Loucy (cell line): ENCODE data around the gene SGMS1.
"Not testable (repeated sequence)": the region's sequence is repeated elsewhere in the genome, so short reads cannot be mapped to it uniquely, and the experiment has no call there.

Experiments
- H2AFZ ChIP-seq: fragments of 200-600 bp; sonication (generic); 2 replicates; pipeline ENCODE4 v1.6.0; 2016; ENCODE audit warnings: antibody characterized with exemption, mild to moderate bottlenecking, low read length, moderate library complexity
- H3F3A ChIP-seq: fragments of 200-600 bp; 2 replicates; pipeline ENCODE4 v1.6.0; 2016; ENCODE audit warnings: antibody characterized with exemption, low read depth, mild to moderate bottlenecking
- H3K27me3 ChIP-seq: fragments of 200-600 bp; sonication (generic); 2 replicates; pipeline ENCODE4 v1.6.1; 2014; ENCODE audit warnings: low read length, mild to moderate bottlenecking; ENCODE audit not compliant: insufficient read depth, poor library complexity, severe bottlenecking
- H3K36me3 ChIP-seq: fragments of 200-600 bp; sonication (generic); 2 replicates; pipeline ENCODE4 v1.6.1; 2016; ENCODE audit warnings: low read length; ENCODE audit not compliant: insufficient read depth
- H3K4me1 ChIP-seq: fragments of 200-600 bp; sonication (generic); 2 replicates; pipeline ENCODE4 v1.5.1; 2014; ENCODE audit warnings: low read length, mild to moderate bottlenecking; ENCODE audit not compliant: insufficient read depth, poor library complexity, severe bottlenecking
- H3K4me2 ChIP-seq: fragments of 200-600 bp; sonication (generic); 2 replicates; pipeline ENCODE4 v1.6.0; 2014; ENCODE audit warnings: antibody characterized with exemption, low read length, low read depth, mild to moderate bottlenecking; ENCODE audit not compliant: poor library complexity, severe bottlenecking
- H3K4me3 ChIP-seq: fragments of 200-600 bp; sonication (generic); 2 replicates; pipeline ENCODE4 v1.5.1; 2014; ENCODE audit warnings: low read length, mild to moderate bottlenecking, mixed read lengths; ENCODE audit not compliant: poor library complexity, severe bottlenecking
- H3K79me2 ChIP-seq: fragments of 200-600 bp; sonication (generic); 2 replicates; pipeline ENCODE4 v1.6.1; 2014; ENCODE audit warnings: low read length; ENCODE audit not compliant: insufficient read depth
- H3K9ac ChIP-seq: fragments of 200-600 bp; sonication (generic); 2 replicates; pipeline ENCODE4 v1.6.0; 2014; ENCODE audit warnings: mild to moderate bottlenecking, low read depth, low read length, moderate library complexity; ENCODE audit not compliant: poor library complexity, severe bottlenecking
- H3K9me2 ChIP-seq: fragments of 200-600 bp; sonication (generic); replicated peaks from 2 replicates; pipeline ENCODE4 v1.6.1; 2016; ENCODE audit warnings: low read depth, low read length, mixed read lengths
- H3K9me3 ChIP-seq: fragments of 200-600 bp; sonication (generic); 2 replicates; pipeline ENCODE4 v1.6.1; 2014; ENCODE audit warnings: mild to moderate bottlenecking, antibody characterized with exemption, low read length, low read depth; ENCODE audit not compliant: insufficient read depth
- H4K20me1 ChIP-seq: fragments of 200-600 bp; sonication (generic); 2 replicates; pipeline ENCODE4 v1.6.0; 2014; ENCODE audit warnings: antibody characterized with exemption, low read length, mild to moderate bottlenecking; ENCODE audit not compliant: insufficient read depth, poor library complexity, severe bottlenecking
- EZH2phosphoT487 ChIP-seq: fragments of 200-600 bp; IDR thresholded peaks from 2 replicates; pipeline ENCODE4 v1.6.1; 2018; ENCODE audit warnings: antibody characterized with exemption, mild to moderate bottlenecking, moderate library complexity, borderline replicate concordance
- TF ChIP-seq, protein P1 (sequence below): fragments of 200-600 bp; sonication (generic); conservative IDR thresholded peaks from 2 replicates; pipeline ENCODE4 v1.5.1; 2014; ENCODE audit warnings: mild to moderate bottlenecking, antibody characterized with exemption, low read length

The SGMS1 gene

GRCh38 chr10:50575477-50576244 lies 48.1 kb downstream of the SGMS1 start:
- no peaks in the 10 kb centered on the region for H3K36me3 ChIP-seq
- H4K20me1 ChIP-seq = no peaks in the 10 kb centered on the region
- H3K4me3 ChIP-seq = no peak overlapping the region
- H2AFZ ChIP-seq = no peak overlapping the region
- H3K4me1 ChIP-seq = peaks cover 7% of the 10 kb centered on the region
- H3K9me3 ChIP-seq = no peaks in the 10 kb centered on the region; the same call in 1 of the 2 replicates
- no peak overlapping the region for H3K9ac ChIP-seq
- H3K9me2 ChIP-seq = no peaks in the 10 kb centered on the region
- no peaks in the 10 kb centered on the region for H3K79me2 ChIP-seq
- no peak overlapping the region for H3K4me2 ChIP-seq
- no peaks in the 10 kb centered on the region for H3K27me3 ChIP-seq
- no peak for TF ChIP-seq EZH2phosphoT487
- TF ChIP-seq, protein P1, sequence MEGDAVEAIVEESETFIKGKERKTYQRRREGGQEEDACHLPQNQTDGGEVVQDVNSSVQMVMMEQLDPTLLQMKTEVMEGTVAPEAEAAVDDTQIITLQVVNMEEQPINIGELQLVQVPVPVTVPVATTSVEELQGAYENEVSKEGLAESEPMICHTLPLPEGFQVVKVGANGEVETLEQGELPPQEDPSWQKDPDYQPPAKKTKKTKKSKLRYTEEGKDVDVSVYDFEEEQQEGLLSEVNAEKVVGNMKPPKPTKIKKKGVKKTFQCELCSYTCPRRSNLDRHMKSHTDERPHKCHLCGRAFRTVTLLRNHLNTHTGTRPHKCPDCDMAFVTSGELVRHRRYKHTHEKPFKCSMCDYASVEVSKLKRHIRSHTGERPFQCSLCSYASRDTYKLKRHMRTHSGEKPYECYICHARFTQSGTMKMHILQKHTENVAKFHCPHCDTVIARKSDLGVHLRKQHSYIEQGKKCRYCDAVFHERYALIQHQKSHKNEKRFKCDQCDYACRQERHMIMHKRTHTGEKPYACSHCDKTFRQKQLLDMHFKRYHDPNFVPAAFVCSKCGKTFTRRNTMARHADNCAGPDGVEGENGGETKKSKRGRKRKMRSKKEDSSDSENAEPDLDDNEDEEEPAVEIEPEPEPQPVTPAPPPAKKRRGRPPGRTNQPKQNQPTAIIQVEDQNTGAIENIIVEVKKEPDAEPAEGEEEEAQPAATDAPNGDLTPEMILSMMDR = no peak
- no peaks in the 10 kb centered on the region for H3F3A ChIP-seq

DNA sequence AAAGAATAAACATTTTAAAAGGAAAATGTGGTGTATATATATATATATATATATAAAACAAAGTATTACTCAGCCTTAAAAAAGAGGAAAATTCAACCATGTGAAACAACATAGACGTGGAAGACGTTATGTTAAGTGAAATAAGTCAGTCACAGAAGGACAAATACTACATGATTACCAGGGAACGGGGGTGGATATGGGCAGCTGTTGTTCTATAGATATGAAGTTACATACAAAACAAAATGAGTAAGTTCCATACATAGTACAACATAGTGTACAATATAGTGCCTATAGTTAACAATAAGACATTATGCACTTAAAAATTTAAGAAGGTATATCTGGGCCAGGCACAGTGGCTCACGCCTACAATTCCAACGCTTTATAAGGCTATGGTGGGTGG lies 48.8 kb downstream of the SGMS1 start:
- H4K20me1 ChIP-seq = no peaks in the 10 kb centered on the region
- H3K36me3 ChIP-seq = no peaks in the 10 kb centered on the region
- no peaks in the 10 kb centered on the region for H3K79me2 ChIP-seq
- H2AFZ ChIP-seq = no peak overlapping the region
- TF ChIP-seq, protein P1 = no peak
- TF ChIP-seq EZH2phosphoT487 = no peak
- H3K4me2 ChIP-seq = no peak overlapping the region
- H3K27me3 ChIP-seq = no peaks in the 10 kb centered on the region
- no peaks in the 10 kb centered on the region for H3K9me2 ChIP-seq
- no peak overlapping the region for H3K4me3 ChIP-seq
- no peaks in the 10 kb centered on the region; the same call in 1 of the 2 replicates for H3K9me3 ChIP-seq
- no peaks in the 10 kb centered on the region for H3F3A ChIP-seq
- peaks cover 7% of the 10 kb centered on the region for H3K4me1 ChIP-seq
- H3K9ac ChIP-seq = no peak overlapping the region

GRCh38 chr10:50574305-50574704 lies 49.5 kb downstream of the SGMS1 start:
- H2AFZ ChIP-seq = no peak overlapping the region
- H3K79me2 ChIP-seq = no peaks in the 10 kb centered on the region
- no peak overlapping the region for H3K4me3 ChIP-seq
- H3K9me2 ChIP-seq = no peaks in the 10 kb centered on the region
- no peaks in the 10 kb centered on the region; the same call in 1 of the 2 replicates for H3K9me3 ChIP-seq
- peaks cover 7% of the 10 kb centered on the region for H3K4me1 ChIP-seq
- no peak overlapping the region for H3K9ac ChIP-seq
- no peaks in the 10 kb centered on the region for H4K20me1 ChIP-seq
- no peak for TF ChIP-seq EZH2phosphoT487
- no peaks in the 10 kb centered on the region for H3K36me3 ChIP-seq
- no peak overlapping the region for H3K4me2 ChIP-seq
- no peaks in the 10 kb centered on the region for H3K27me3 ChIP-seq
- H3F3A ChIP-seq = no peaks in the 10 kb centered on the region

DNA sequence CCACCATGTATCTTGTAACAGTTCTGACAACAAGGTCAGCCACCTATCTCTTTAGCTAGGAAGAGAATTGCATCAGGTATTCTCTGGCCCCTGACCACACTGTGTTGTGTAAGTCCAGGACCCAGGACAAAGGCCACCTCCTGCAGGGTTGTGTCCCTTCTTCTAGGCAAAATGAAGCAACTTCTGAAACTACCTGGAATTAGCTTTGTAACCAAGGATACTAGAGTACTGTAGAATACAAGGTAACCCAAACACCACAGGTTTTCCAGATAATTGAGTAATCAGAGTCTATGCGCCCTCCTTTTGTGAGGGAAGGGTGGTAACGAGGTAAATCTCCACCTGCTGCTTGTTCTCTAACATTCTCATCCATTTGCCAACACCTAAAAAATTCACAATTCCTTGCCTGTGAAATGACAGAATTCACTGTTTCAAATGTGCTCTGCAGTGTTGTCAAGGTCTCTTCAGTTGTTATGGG lies 51.7 kb downstream of the SGMS1 start:
- no peaks in the 10 kb centered on the region for H3K36me3 ChIP-seq
- no peak overlapping the region for H3K4me3 ChIP-seq
- no peaks in the 10 kb centered on the region for H3K27me3 ChIP-seq
- no peaks in the 10 kb centered on the region for H4K20me1 ChIP-seq
- H3K9ac ChIP-seq = no peak overlapping the region
- H3K79me2 ChIP-seq = no peaks in the 10 kb centered on the region
- no peak overlapping the region for H2AFZ ChIP-seq
- H3K9me2 ChIP-seq = no peaks in the 10 kb centered on the region
- no peaks in the 10 kb centered on the region for H3F3A ChIP-seq
- no peaks in the 10 kb centered on the region for H3K4me1 ChIP-seq
- no peak for TF ChIP-seq EZH2phosphoT487
- TF ChIP-seq, protein P1 = no peak
- H3K4me2 ChIP-seq = no peak overlapping the region
- H3K9me3 ChIP-seq = no peaks in the 10 kb centered on the region; the same call in 1 of the 2 replicates

DNA sequence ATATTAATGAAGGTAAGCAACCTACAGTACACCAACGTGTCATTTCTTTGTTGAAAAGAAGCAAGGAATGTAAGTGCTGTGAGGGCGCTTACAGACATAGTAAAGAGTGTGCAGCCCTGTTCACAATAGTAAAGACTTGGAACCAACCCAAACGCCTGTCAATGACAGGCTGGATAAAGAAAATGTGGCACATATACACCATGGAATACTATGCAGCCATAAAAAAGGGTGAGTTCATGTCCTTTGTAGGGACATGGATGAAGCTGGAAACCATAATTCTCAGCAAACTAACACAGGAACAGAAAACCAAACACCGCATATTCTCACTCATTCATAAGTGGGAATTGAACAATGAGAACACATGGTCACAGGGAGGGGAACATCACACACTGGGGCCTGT lies 55.0 kb downstream of the SGMS1 start:
- H3K9ac ChIP-seq, H2AFZ ChIP-seq, H4K20me1 ChIP-seq, H3K4me3 ChIP-seq, H3F3A ChIP-seq, H3K27me3 ChIP-seq, H3K9me2 ChIP-seq, H3K79me2 ChIP-seq, H3K4me2 ChIP-seq, H3K9me3 ChIP-seq, H3K4me1 ChIP-seq, H3K36me3 ChIP-seq: not testable (repeated sequence)
